Stimulated activated CD4-positive, alpha-beta T cell treated with anti-CD3 and anti-CD28 coated beads, Interleukin-4, amount 100 ng/mL, for 1 hour (primary cell): ENCODE data around the gene DIS3.
"Not testable (repeated sequence)": the region's sequence is repeated elsewhere in the genome, so short reads cannot be mapped to it uniquely, and the experiment has no call there.

Experiments
- DNase-seq: peaks from one replicate; pipeline ENCODE4 v3.0.0-alpha.2; 2020

Gene DIS3

GRCh38 chr13:72737033-72737432, 44.7 kb downstream of the DIS3 start:
- DNase-seq = no peak

GRCh38 chr13:72728290-72728605, 53.5 kb downstream of the DIS3 start:
- DNase-seq = no peak

- DNase-seq = peak; percentile 94
Observed at GRCh38 chr13:72727417-72728289, 54.0 kb downstream of the DIS3 start, which contains the start of the genes BORA and MZT1. Gene BORA (plus strand): TSS chr13:72727923. CDS start chr13:72728941, 1,018 bp downstream. Gene MZT1 (minus strand): TSS chr13:72727629. CDS start chr13:72727602, 27 bp downstream.

GRCh38 chr13:72726726-72727416, 54.8 kb downstream of the DIS3 start:
- peak; percentile 44 for DNase-seq

- not testable (repeated sequence) for DNase-seq
Observed at GRCh38 chr13:72726185-72726584, 55.5 kb downstream of the DIS3 start.

GRCh38 chr13:72716776-72717175, 64.9 kb downstream of the DIS3 start:
- no peak for DNase-seq
